Ovary (tissue), 3 donors: ENCODE measurements around the gene ARHGAP28.

Experiments used
- CTCF ChIP-seq, 3 donors: fragments of 450-650 bp in 2 of 3; fragments of 200-600 bp in 1 of 3; IDR thresholded peaks; one replicate each; pipeline versions ENCODE4 v1.5.1 to v1.8.0; 2016 to 2022; ENCODE audit warnings: antibody characterized with exemption in 3 of 3, mild to moderate bottlenecking in 1 of 3
- EP300 ChIP-seq: sonication (generic); formaldehyde crosslinking; IDR thresholded peaks from one replicate; pipeline ENCODE4 v1.6.1; 2017; ENCODE audit warnings: antibody characterized with exemption
- POLR2A ChIP-seq: fragments of 450-650 bp; IDR thresholded peaks from one replicate; pipeline ENCODE4 v1.6.1; 2017; ENCODE audit warnings: antibody characterized with exemption, mild to moderate bottlenecking, moderate library complexity
- donor health status: DM: no; HTN: no; CAD: no.

GRCh38 chr18:6959110-6959509 is 229.6 kb downstream of the ARHGAP28 start:
- TF ChIP-seq CTCF (IDR thresholded peaks at IDR 0.05) (no peak), POLR2A (no peak), EP300 (no peak)
